ENCODE results near the gene TMEM106B.

GRCh38 chr7:12244694-12245093, 33.6 kb downstream of the TMEM106B start:
- TF ChIP-seq POLR2AphosphoS5 (IDR thresholded peaks at IDR 0.05; ENCODE audit: insufficient read depth, low read depth, low read length) (no peak), CTCF (IDR thresholded peaks at IDR 0.05; ENCODE audit: extremely low read depth in 1 of 2, insufficient read depth in 1 of 2, low read depth in 1 of 2, low read length in 2 of 2) (no peak), GATA2 (IDR thresholded peaks at IDR 0.05; ENCODE audit: insufficient read depth, insufficient read length, low read depth, low read length) (no peak), FOS (IDR thresholded peaks at IDR 0.05; ENCODE audit: borderline replicate concordance, insufficient read depth, low read length) (no peak), EZH2 (IDR thresholded peaks at IDR 0.05; ENCODE audit: borderline replicate concordance, low read depth, low read length, severe bottlenecking) (no peak), POLR2A (IDR thresholded peaks at IDR 0.05; ENCODE audit: low read depth, low read length) (no peak), JUN (IDR thresholded peaks at IDR 0.05; ENCODE audit: borderline replicate concordance, insufficient read depth, insufficient read length, low read depth) (no peak), MYC (IDR thresholded peaks at IDR 0.05; ENCODE audit: low read depth, low read length) (no peak)

All from endothelial cell of umbilical vein (primary cell).